HG02763 (cell line): Measurements from ENCODE around the gene OR2Y1.
"Not testable (repeated sequence)": the region's sequence is repeated elsewhere in the genome, so short reads cannot be mapped to it uniquely, and the experiment has no call there.

Source experiments
- ATAC-seq: cut with Tn5 transposase; IDR thresholded peaks from one replicate; pipeline ENCODE4 v1.9.1; 2021; ENCODE audit warnings: mild to moderate bottlenecking, moderate library complexity; ENCODE audit not compliant: unreplicated experiment

Gene OR2Y1

GRCh38 chr5:180739958-180740357, at the start of gene OR2Y1:
Gene OR2Y1 (minus strand): TSS chr5:180740058. CDS start chr5:180740058, 0 bp downstream.
- no peak for ATAC-seq

- ATAC-seq: not testable (repeated sequence)
These were observed 49.0 kb upstream of the OR2Y1 start for GRCh38 chr5:180788651-180789410.

- ATAC-seq: no peak
These were observed 48.0 kb upstream of the OR2Y1 start for GRCh38 chr5:180787711-180788431.

GRCh38 chr5:180786531-180787398, 46.9 kb upstream of the OR2Y1 start:
- no peak for ATAC-seq

GRCh38 chr5:180785794-180786221, 46.0 kb upstream of the OR2Y1 start:
- ATAC-seq: no peak

GRCh38 chr5:180785121-180785781, 45.4 kb upstream of the OR2Y1 start:
- no peak for ATAC-seq

- ATAC-seq: peak; percentile 50
These were observed 44.7 kb upstream of the OR2Y1 start for GRCh38 chr5:180784497-180785097.

- ATAC-seq: no peak
These were observed 43.6 kb upstream of the OR2Y1 start for GRCh38 chr5:180783340-180784052.

- ATAC-seq: no peak
These were observed 42.9 kb upstream of the OR2Y1 start for GRCh38 chr5:180782748-180783147.

- not testable (repeated sequence) for ATAC-seq
These were observed 42.1 kb upstream of the OR2Y1 start for GRCh38 chr5:180781900-180782326.

- ATAC-seq: no peak
These were observed 40.2 kb upstream of the OR2Y1 start for GRCh38 chr5:180779985-180780610.

- ATAC-seq: no peak
These were observed 37.6 kb upstream of the OR2Y1 start for GRCh38 chr5:180777475-180777874.

GRCh38 chr5:180776376-180776775, 36.5 kb upstream of the OR2Y1 start:
- ATAC-seq: no peak

GRCh38 chr5:180775624-180776023, 35.8 kb upstream of the OR2Y1 start:
- no peak for ATAC-seq

GRCh38 chr5:180771839-180772238, 32.0 kb upstream of the OR2Y1 start:
- no peak for ATAC-seq

GRCh38 chr5:180769821-180770220, 30.0 kb upstream of the OR2Y1 start:
- no peak for ATAC-seq

- no peak for ATAC-seq
These were observed 15.7 kb upstream of the OR2Y1 start for GRCh38 chr5:180755601-180756000.

GRCh38 chr5:180744253-180744652, 4.4 kb upstream of the OR2Y1 start:
- ATAC-seq: no peak

- no peak for ATAC-seq
These were observed 2.9 kb upstream of the OR2Y1 start for GRCh38 chr5:180742727-180743126.
